ENCODE results near the gene SDK2.

SDK2 gene

GRCh38 chr17:73498886-73499554 lies 145.2 kb downstream of the SDK2 start:
- no peak for DNase-seq

- no peak for DNase-seq
Measured at GRCh38 chr17:73498176-73498575, 146.1 kb downstream of the SDK2 start.

- no peak for DNase-seq
Measured at GRCh38 chr17:73497721-73498120, 146.5 kb downstream of the SDK2 start.

DNA sequence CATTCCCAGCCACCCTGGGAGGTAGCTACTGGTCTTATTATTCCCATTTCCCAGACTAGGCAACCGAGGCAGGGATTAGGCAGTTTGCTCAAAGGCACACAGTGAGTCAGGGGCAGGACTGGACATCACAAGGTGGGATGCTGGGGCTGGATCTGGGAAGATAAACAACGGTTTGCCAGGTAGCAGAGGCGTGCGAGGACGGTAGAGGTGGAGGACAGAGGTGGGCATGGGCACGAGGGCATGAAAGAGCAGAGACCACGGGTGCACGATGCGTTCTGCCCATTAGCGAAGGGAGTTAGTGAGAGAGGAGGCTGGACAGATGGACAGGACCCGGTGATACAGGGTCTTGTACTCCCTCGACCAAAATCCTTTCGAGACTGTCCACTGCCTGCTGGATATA lies 148.0 kb downstream of the SDK2 start:
- DNase-seq, result no peak

GRCh38 chr17:73495641-73496040 lies 148.6 kb downstream of the SDK2 start:
- no peak for DNase-seq

GRCh38 chr17:73494950-73495349 lies 149.3 kb downstream of the SDK2 start:
- no peak for DNase-seq

DNA sequence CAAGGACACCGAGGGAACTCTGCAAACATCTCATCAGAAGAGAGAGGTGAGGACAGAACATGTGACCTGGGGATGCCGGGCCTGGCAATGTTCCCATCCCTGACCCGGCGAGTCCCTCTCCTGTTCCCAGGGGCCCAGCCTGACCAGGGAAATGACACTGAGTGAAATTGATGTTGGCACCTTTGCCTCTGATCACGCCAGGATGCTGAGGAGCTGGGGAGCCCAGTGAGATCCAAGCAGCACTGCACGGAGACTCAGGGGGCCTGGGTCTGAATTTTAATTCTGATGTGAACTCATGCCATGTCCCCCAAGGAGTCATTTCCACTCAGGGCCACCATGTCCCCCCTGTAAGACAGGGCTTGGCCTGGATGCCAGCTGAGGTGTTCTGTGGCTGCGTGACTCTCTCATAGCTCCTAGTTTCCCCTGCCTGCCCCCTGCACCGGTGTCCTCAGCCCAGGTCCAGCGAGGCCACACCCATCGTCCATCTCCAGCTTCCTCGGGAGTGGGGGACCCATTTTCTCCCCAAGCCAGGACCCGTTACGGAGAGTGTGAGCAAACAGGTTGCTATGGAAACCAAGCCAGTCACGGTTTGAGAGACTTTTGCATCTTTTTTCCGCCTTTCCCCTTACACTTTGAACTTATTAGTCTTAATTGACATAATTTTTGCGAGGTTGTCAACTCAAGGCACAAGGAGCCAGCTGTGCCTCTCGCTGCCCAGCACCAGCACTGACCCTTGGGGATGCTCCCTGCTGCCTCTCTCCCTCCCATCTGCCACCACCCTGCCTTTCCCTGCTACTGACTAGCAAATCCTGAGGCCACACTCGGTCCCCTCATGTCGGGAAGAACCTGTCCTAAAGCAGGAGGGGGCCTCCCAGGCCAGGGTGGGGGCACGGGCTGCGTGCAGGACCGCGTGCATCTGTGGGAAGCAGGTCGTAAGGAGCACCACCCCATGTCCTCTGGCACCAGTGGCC lies 150.0 kb downstream of the SDK2 start:
- no peak for DNase-seq

- DNase-seq, result no peak
Measured at GRCh38 chr17:73492821-73493814, 151.1 kb downstream of the SDK2 start.

- DNase-seq, result no peak
Measured at GRCh38 chr17:73492125-73492820, 152.0 kb downstream of the SDK2 start.

DNA sequence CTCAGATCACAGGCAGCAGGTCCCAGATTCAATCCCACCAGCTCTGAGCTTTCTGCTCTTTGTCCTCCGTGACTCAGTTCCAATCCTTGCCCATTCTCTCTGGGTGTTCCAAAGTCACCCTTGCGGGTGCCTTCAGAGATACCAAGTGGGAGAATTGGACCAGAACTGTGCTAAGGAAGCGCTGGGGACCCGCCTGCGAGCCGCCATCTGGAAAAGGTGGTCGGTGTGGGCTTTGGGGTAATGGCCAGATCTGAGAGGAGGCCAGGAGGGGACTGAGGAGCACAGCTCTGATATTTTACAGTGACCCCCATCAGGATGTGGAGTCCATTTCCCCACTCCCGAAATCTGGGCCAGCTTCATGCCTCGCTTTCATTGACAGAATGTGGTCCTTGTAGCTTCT lies 152.6 kb downstream of the SDK2 start:
- DNase-seq, result no peak

DNA sequence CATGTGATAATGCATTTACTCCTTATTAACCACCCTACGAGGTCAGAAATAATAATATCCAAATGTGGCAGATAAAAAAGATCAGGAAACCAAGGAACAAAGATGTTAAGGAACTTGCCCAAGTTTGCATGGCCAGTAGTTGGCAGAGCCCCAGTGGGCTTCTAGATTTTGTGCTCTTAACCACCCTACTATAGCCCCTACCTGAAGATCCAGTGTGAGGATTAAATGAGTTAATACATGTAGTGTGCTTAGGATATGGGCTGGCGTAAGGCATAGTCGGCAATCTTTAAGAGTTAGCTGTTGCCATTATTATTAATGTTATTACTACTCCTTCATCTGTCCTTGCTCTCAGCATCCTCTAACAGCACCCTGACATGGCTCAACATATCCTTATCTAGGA lies 153.4 kb downstream of the SDK2 start:
- no peak for DNase-seq

GRCh38 chr17:73489991-73490390 lies 154.3 kb downstream of the SDK2 start:
- DNase-seq, result no peak

- DNase-seq, result no peak
Measured at GRCh38 chr17:73489333-73489732, 154.9 kb downstream of the SDK2 start.

DNA sequence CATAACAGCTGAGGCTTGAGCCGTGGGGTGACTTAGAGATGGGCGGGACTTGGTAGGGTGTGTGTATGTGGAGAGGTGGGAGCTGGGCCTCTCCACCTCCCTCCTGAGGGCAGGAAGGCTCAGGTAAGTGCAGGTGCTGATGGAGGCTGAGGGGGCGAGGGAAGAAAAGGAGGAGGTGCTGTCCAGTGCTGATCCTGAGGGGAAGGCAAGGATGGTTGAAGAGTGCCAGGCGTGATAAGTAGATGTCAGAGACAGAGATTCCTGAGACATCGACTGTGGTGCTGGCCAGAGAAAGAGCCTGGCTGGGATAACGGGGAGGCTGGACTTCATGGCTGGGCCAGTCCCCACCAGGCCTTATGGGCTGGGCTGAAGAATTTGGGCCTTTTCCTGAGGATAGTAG lies 159.1 kb downstream of the SDK2 start:
- no peak for DNase-seq

DNA sequence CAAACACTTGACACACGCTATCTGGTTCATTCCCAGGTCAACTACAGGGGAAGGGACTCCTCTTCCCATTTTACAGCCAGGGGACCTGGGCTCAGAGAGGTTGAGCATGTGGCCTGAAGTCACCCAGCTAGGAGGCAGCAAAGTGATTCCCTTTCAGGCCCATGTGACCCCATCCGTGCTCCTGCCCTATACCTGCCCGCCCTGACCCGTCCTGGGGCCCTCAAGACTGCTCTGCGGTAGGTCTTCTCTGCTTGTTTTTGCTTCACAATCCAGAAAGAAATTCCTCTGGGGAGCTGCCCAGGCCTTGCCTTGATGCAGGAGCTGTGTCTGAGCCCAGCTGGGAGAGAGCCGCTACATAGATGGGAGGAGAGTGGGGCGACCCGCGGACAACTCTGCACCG lies 161.4 kb downstream of the SDK2 start:
- no peak for DNase-seq

GRCh38 chr17:73482251-73482716 lies 162.0 kb downstream of the SDK2 start:
- no peak for DNase-seq

- no peak for DNase-seq
Measured at GRCh38 chr17:73481676-73482075, 162.6 kb downstream of the SDK2 start.

GRCh38 chr17:73480740-73481139 lies 163.5 kb downstream of the SDK2 start:
- no peak for DNase-seq

- DNase-seq, result no peak
Measured at GRCh38 chr17:73478768-73479424, 165.3 kb downstream of the SDK2 start.

GRCh38 chr17:73478334-73478733 lies 165.9 kb downstream of the SDK2 start:
- DNase-seq, result no peak

GRCh38 chr17:73476890-73477350 lies 167.3 kb downstream of the SDK2 start:
- DNase-seq, result no peak

Data from CD4-positive, alpha-beta T cell treated with Interleukin-4 for 4 hours (primary cell).